ENCODE measurements around the gene ZBTB46. TPM values are rescaled to one million over a fixed set of nuclear protein-coding genes. Genes with fewer than 3 reads are reported as not detected.
A peak's percentile ranks its signal among the peaks of the same experiment; 100 is the strongest.
"Not testable (repeated sequence)": the region's sequence is repeated elsewhere in the genome, so short reads cannot be mapped to it uniquely, and the experiment has no call there.

The ZBTB46 gene
- total RNA-seq, 4 donors from 2014 or later, result 11.5 to 20.4 (median 12.6) TPM

- DNase-seq (ENCODE audit: low spot score in 2 of 2), result no peak
- Histone ChIP-seq H3K27ac (no peak overlapping the region), H3K36me3 (peaks cover 0 to 2% (median 0%) of the 10 kb centered on the region in 3 donors), H3K9me3 (no peaks in the 10 kb centered on the region), H3K27me3 (peaks cover 0 to 31% of the 10 kb centered on the region in 2 donors), H3K4me1 (peaks cover 3 to 58% (median 37%) of the 10 kb centered on the region in 4 donors), H3K4me3 (no peak overlapping the region)
- 68 to 72% methylated on average over 22 of the region's 22 CpGs for WGBS, 2 donors
- TF ChIP-seq POLR2A (IDR thresholded peaks at IDR 0.05) (no peak), EP300 (IDR thresholded peaks at IDR 0.05) (no peak), CTCF (IDR thresholded peaks at IDR 0.05) (no peak)
Measured at GRCh38 chr20:63856098-63856511, 25.0 kb upstream of the ZBTB46 start.

- peaks cover 0 to 31% of the 10 kb centered on the region in 2 donors for H3K27me3 ChIP-seq
- TF ChIP-seq EP300 (IDR thresholded peaks at IDR 0.05) (no peak), POLR2A (IDR thresholded peaks at IDR 0.05) (no peak), CTCF (IDR thresholded peaks at IDR 0.05) (no peak)
- H3K4me1 ChIP-seq, result peaks cover 3 to 58% (median 37%) of the 10 kb centered on the region in 4 donors
- no peaks in the 10 kb centered on the region for H3K9me3 ChIP-seq
- H3K27ac ChIP-seq, result peak overlapping the region in 2 of 4 donors; percentile 80 to 89
- WGBS, 2 donors, result 23 to 35% methylated on average over 25 to 31 of the region's 36 CpGs
- DNase-seq (ENCODE audit: low spot score in 2 of 2), result no peak
- no peaks in the 10 kb centered on the region for H3K36me3 ChIP-seq
- H3K4me3 ChIP-seq, result peak overlapping the region in 1 of 4 donors; percentile 21
Measured at GRCh38 chr20:63855363-63856097, 24.5 kb upstream of the ZBTB46 start.

- H3K36me3 ChIP-seq, result no peaks in the 10 kb centered on the region
- peak overlapping the region in 2 of 4 donors; percentile 1 to 21 for H3K4me3 ChIP-seq
- H3K27me3 ChIP-seq, result peaks cover 0 to 31% of the 10 kb centered on the region in 2 donors
- H3K9me3 ChIP-seq, result no peaks in the 10 kb centered on the region
- TF ChIP-seq CTCF (IDR thresholded peaks at IDR 0.05) (no peak), POLR2A (IDR thresholded peaks at IDR 0.05) (no peak), EP300 (IDR thresholded peaks at IDR 0.05) (no peak)
- peaks cover 3 to 58% (median 37%) of the 10 kb centered on the region in 4 donors for H3K4me1 ChIP-seq
- 1 to 3% methylated on average over 16 to 22 of the region's 26 CpGs for WGBS, 2 donors
- peak overlapping the region in 3 of 4 donors; percentile 70 to 89 (median 80) for H3K27ac ChIP-seq
- no peak for DNase-seq (ENCODE audit: low spot score in 2 of 2)
Measured at GRCh38 chr20:63854766-63855362, 23.8 kb upstream of the ZBTB46 start.

GRCh38 chr20:63854069-63854765 is 23.2 kb upstream of the ZBTB46 start:
- TF ChIP-seq CTCF (IDR thresholded peaks at IDR 0.05) (peak in 1 of 5 experiments; percentile 11), EP300 (IDR thresholded peaks at IDR 0.05) (no peak), POLR2A (IDR thresholded peaks at IDR 0.05) (no peak)
- no peak for DNase-seq (ENCODE audit: low spot score in 2 of 2)
- Histone ChIP-seq H3K36me3 (no peaks in the 10 kb centered on the region), H3K27me3 (peaks cover 0 to 31% of the 10 kb centered on the region in 2 donors), H3K4me3 (peak overlapping the region in 2 of 4 donors; percentile 1 to 21), H3K9me3 (no peaks in the 10 kb centered on the region), H3K27ac (peak overlapping the region in 3 of 4 donors; percentile 70 to 89 (median 80)), H3K4me1 (peaks cover 3 to 56% (median 37%) of the 10 kb centered on the region in 4 donors)
- WGBS, 2 donors, result 12 to 14% methylated on average over 8 to 12 of the region's 17 CpGs

GRCh38 chr20:63853733-63854068 is 22.6 kb upstream of the ZBTB46 start:
- DNase-seq (ENCODE audit: low spot score in 2 of 2); H3K9me3 ChIP-seq; H3K4me3 ChIP-seq; H3K36me3 ChIP-seq: not testable (repeated sequence)
- Histone ChIP-seq H3K4me1 (peaks cover 3 to 51% (median 33%) of the 10 kb centered on the region in 4 donors), H3K27ac (peak overlapping the region in 3 of 4 donors; percentile 70 to 89 (median 80)), H3K27me3 (peaks cover 0 to 31% of the 10 kb centered on the region in 2 donors)
- WGBS, 2 donors, result 55 to 67% methylated on average over 4 of the region's 4 CpGs

- H3K9me3 ChIP-seq; H3K4me3 ChIP-seq; DNase-seq (ENCODE audit: low spot score in 2 of 2); H3K27ac ChIP-seq; H3K36me3 ChIP-seq: not testable (repeated sequence)
- Histone ChIP-seq H3K4me1 (peaks cover 3 to 51% (median 34%) of the 10 kb centered on the region in 4 donors), H3K27me3 (peaks cover 0 to 36% of the 10 kb centered on the region in 2 donors)
- 87 to 94% methylated on average over 14 of the region's 14 CpGs for WGBS, 2 donors
Measured at GRCh38 chr20:63851548-63851943, 20.5 kb upstream of the ZBTB46 start.

Data from tibial nerve (tissue), 4 donors.